ENCODE measurements around the gene THOC2.
"Not testable (repeated sequence)": the region's sequence is repeated elsewhere in the genome, so short reads cannot be mapped to it uniquely, and the experiment has no call there.

The THOC2 gene

GRCh38 chrX:123732670-123733363 lies at the start of gene THOC2:
THOC2 (minus strand) TSS chrX:123733052; CDS start chrX:123733022, 30 bp downstream.
- peak; percentile 31 to 53 (median 40) for DNase-seq

GRCh38 chrX:123781786-123782185 lies 48.9 kb upstream of the THOC2 start:
- not testable (repeated sequence) for DNase-seq

- DNase-seq, result no peak
Observed at GRCh38 chrX:123779908-123780396, 47.1 kb upstream of the THOC2 start.

- DNase-seq, result no peak
Observed at GRCh38 chrX:123773258-123773988, 40.6 kb upstream of the THOC2 start.

GRCh38 chrX:123771449-123772064 lies 38.7 kb upstream of the THOC2 start:
- DNase-seq, result no peak

- DNase-seq, result peak; percentile 5 to 21 (median 10)
Observed at GRCh38 chrX:123764967-123765871, 32.4 kb upstream of the THOC2 start.

- not testable (repeated sequence) for DNase-seq
Observed at GRCh38 chrX:123759849-123760248, 27.0 kb upstream of the THOC2 start.

- not testable (repeated sequence) for DNase-seq
Observed at GRCh38 chrX:123757794-123758193, 24.9 kb upstream of the THOC2 start.

GRCh38 chrX:123756320-123756719 lies 23.5 kb upstream of the THOC2 start:
- DNase-seq, result no peak

- DNase-seq, result no peak
Observed at GRCh38 chrX:123755107-123755506, 22.3 kb upstream of the THOC2 start.

GRCh38 chrX:123753656-123754350 lies 21.0 kb upstream of the THOC2 start:
- DNase-seq, result no peak

- DNase-seq, result no peak
Observed at GRCh38 chrX:123749643-123750042, 16.8 kb upstream of the THOC2 start.

DNA sequence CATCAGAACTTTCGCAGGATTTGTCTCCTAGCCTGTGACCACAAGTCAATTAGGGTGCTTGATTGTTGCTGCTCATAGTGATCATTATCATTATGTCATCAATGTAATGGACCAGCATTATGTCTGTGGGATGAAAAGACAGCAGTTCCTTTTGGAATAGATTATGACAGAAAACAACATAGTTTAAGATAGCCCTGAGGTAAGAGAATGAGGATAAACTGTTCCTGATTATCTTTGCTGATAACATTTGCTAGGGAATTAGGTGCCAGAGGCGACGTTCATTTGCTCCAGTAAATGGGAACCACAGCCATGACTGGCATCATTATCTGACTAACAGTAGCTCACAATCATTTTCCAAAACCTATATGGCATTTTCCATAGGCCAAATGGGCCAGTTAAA lies 12.7 kb upstream of the THOC2 start:
- DNase-seq, result no peak

DNA sequence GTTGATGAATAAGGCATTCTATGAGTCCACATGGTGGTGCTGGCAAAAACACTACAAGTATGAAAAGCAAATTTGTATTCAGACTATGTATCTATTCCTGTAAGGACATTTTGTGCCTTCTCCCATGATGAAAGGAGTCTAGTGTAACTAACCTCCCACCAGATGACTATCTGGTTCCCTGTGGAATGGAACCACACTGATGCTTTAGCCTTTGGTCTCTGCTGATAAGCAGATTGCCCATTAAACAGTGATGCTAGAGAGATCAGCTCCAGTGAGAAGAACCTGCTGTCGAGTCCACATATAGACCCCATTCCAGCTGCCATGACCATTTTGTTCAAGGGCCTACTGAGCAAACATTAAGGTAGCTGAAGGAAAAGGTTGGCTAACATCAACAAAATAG lies 10.5 kb upstream of the THOC2 start:
- no peak for DNase-seq

- DNase-seq, result no peak
Observed at GRCh38 chrX:123742440-123742839, 9.6 kb upstream of the THOC2 start.

DNA sequence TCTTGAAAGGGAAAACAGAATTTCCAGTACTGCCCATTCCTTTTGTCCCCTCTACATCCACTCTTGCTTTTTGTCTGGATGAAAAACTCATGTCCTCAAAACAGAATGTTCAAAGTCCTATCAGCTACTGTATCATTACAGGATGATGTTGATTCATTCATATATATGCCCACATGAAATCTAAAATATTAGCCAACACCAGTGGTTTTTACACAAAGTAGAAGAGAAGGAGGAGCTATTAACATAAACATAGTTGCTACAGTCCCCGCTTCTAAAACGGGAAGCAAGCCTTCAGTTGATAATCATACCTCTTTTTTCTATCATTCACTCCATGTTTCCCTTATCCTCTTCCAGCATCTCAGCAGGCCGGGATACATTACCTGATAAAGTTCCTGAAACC lies 7.7 kb upstream of the THOC2 start:
- DNase-seq, result no peak

DNA sequence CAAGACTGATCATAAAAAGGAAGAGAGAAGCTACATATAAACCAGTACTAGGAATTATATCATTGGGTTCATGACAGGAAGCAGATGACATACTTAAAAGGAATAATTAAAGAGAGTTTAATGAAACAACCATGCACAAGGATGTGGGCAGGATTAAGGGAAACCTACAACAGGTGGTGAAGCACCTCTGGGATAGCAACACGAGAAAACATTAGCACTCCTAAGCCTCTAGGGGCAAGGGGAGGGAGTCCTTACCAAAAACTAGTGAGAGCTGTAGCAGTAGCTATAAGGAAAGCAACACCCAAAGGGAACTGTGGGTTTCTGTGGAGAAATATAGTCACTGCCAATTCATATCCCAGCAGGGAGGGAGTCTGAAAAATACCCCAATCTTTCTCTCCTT lies 7.2 kb upstream of the THOC2 start:
- no peak for DNase-seq

DNA sequence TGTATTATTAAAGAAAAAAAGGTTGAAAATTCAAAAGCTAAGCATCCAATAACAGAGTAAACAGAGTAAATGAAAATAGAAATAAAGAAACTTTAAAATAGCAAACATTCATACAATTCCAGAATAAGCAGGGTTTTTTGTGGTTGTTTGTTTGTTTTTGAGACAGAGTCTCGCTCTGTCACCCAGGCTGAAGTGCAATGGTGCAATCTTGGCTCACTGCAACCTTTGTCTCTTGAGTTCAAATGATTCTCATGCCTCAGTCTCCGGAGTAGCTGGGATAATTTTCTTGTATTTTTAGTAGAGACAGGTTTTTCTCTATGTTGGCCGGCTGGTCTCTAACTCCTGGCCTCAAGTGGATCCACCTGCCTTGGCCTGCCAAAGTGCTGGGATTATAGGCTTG lies 6.6 kb upstream of the THOC2 start:
- DNase-seq, result no peak

DNA sequence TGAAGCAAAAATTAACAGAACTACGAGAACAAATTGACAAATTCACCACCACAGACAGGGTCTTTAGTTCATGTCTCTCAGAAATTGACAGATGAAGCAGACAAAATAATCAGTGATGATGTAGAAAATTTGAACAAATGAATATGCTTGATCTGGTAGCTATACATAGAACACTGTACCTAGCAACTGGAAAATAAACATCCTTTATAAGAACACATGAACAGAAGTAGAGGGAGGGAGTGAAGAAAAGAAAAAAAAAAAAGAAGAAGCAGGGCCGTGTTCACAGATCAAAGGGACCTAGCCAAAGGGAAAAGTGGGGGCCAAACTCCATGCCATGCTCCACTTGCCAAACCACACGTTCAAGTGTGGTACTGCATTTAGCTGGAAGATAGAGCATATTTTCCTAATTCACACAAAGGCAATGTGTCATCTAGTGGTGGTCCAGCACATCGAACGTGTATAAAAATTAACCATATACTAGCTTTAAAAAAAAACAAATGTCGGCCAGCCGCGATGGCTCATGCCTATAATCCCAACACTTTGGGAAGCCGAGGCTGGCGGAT lies 5.6 kb upstream of the THOC2 start:
- DNase-seq, result no peak

- no peak for DNase-seq
Observed at GRCh38 chrX:123736333-123736921, 3.6 kb upstream of the THOC2 start.

DNA sequence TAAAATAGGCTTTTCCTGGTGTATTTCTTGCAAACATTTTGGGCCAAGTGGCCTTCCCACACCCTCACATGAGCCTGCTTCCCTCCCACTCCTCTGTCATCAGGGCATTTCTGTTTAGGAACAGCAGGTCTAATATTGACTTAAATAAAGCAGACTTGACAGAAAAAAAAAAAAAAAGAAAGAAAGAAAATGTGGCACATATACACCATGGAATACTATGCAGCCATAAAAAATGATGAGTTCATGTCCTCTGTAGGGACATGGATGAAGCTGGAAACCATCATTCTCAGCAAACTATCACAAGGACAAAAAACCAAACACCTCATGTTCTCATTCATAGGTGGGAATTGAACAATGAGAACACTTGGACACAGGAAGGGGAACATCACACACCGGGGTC lies 2.3 kb upstream of the THOC2 start:
- not testable (repeated sequence) for DNase-seq

All from activated CD4-positive, CD25-positive, alpha-beta regulatory T cell (primary cell).